CD4-positive, alpha-beta T cell treated with Interleukin-2 at 100 ng/mL for 4 hours (primary cell): ENCODE measurements around the gene PATL2.
"Not testable (repeated sequence)": the region's sequence is repeated elsewhere in the genome, so short reads cannot be mapped to it uniquely, and the experiment has no call there.

Source experiments
- DNase-seq: peaks from one replicate; pipeline ENCODE4 v3.0.0-alpha.2; 2020; ENCODE audit warnings: low spot score

Gene PATL2

DNA sequence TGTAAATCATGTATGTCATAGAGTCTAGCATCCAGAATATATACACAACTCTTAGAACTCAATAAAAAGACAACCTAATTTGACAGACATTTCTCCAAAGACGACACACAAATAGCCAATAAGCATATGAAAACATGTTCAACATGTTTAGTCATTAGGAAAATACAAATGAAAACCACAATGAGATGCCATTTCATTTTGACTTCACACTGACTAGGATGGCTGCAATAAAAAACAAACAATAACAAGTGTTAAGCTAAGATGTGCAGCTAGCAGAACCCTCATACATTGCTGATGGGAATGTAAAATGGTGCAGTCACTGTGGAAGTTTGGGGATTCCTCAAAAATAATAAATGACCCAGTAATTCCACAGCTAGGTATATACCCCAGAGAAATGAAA is 64.1 kb downstream of the PATL2 start:
- DNase-seq, result no peak

DNA sequence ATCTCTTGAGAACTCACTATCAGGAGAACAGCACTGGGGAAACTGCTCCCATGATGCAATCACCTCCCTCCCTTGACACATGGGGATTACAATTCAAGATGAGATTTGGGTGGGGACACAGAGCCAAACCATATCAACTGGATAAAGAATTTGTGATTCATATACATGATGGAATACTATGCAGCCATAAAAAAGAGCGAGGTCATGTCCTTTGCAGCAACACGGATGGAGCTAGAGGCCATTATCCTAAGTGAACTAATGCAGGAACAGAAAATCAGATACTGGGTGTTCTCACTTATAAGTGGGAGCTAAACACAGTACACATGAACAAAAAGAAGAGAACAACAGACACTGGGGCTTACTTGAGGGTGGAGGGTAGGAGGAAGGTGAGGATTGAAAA is 64.7 kb downstream of the PATL2 start:
- no peak for DNase-seq

DNA sequence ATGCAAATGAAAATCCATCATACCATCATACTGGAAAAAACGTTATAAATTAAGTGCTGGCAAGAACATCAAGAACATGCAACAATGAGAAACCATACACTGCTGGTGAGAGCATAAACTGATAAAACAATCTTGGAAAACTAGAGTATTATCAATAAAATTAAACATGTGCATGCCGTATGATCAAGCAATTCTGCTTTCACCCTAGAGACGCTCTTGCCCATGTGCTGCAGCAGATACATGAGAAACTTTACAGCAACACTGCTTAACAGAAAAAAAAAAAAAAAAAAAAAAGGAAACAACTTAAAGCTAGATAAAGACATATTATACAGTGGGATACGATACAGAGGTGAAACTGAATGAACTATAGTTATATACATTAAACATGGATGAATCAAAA is 69.5 kb downstream of the PATL2 start:
- no peak for DNase-seq

DNA sequence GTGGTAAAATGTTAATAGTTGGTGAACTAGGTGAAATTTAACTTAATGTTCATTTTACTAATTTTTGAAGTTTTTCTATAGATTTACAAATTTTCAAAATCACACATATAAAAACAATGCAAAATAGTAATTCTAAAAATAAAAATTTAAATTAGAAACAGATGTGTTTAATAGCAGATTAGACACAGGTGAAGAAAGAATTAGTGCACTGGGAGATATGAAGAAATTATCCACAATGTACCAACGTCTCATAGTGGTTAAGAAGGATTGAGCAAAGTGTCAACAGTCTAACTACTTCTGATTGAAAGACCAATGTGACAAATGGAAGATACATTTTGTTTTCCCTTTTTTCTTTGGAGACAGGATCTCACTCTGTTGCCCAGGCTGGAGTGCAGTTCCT is 74.1 kb downstream of the PATL2 start:
- DNase-seq, result no peak

DNA sequence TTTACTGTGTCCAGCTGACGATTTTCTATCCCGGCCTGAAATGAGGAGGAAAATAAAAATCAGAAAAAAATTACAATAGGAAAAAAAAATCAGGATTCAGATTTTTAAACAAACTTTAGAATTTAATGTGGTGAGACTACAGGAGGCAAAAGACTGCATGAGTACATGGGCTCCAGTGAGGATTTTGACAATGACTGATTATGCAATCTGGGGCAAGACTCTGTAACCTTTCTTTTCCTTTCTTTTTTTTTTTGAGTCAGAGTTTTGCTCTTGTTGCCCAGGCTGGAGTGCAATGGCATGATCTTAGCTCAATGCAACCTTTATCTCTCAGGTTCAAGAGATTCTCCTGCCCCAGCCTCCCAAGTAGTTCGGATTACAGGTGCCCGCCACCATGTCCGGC is 77.5 kb downstream of the PATL2 start:
- no peak for DNase-seq

DNA sequence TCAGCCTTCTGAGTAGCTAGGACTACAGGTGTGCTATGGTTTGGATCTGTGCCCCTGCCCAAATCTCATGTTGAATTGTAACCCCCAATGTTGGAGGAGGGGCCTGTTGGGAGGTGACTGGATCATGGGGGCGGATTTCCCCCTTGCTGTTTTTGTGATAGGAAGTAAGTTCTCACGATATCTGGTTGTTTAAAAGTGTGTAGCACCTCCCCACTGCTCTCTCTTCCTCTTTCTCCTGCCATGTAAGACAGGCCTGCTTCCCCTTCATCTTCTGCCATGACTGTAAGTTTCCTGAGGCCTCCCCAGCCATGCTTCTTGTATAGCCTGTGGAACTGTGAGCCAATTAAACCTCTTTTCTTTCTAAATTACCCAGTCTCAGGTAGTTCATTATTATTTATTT is 85.8 kb downstream of the PATL2 start:
- not testable (repeated sequence) for DNase-seq

DNA sequence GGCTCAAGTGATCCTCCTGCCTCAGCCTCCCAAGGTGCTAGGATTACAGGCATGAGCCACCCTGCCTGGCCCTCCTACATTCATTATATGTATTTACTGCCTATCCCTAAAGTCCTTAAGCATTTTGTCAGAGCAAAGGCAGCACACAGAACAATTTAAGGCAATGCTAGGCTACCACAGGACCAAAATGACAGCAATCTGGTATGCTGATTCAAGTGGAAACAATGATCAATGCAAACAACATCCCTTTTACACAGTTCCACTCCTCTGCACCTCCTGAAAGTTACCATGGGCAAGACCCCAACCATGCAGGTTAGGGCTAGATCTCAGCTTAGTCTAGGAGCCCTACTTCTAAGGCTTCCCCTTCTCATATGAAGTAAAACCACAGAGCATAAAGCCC is 87.9 kb downstream of the PATL2 start:
- DNase-seq, result no peak

DNA sequence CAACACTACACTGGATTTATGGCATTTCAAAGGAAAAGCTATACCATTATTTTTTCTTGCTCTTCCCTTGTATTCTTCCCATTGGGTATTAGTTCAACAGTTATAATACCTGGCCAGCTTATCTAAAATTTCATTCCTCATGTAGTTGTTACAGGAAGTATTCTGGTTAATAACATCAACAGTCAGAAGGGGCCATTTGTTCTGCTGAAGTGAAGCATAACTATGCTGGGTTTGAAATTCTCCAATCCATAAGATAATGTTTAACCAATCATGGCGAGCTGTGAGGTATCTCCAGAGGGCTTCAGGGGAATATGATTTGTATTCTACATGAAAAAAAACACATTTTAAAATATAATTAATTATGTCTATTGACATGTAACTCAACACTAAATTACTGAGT is 91.0 kb downstream of the PATL2 start:
- DNase-seq, result no peak

DNA sequence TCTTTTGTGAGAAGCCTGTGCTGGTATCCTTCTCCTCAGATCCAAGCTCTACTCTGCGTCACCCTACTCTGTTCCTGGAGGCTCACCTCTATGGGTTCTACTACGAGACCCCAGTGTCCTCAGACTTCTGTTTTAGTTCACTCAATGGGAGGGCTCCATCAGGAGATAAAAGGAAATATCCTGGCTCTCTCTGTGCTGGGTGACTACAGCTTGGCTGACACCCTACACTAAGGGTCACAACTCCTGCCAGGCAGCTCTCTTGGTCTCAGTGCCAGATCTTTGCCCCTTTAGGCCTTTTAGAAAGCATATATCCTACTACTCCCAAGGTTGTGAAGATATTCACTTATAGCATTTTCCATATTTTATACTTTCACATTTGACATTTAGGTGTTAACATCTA is 94.1 kb downstream of the PATL2 start:
- DNase-seq, result no peak
